Endodermal cell (in vitro differentiated cells): ENCODE results near the gene RNF175. TPM values are rescaled to one million over a fixed set of nuclear protein-coding genes. Genes with fewer than 3 reads are reported as not detected.

Source experiments
- DNase-seq: peaks from one replicate; pipeline ENCODE4 v3.0.0-alpha.2; 2017
- H3K27ac ChIP-seq: 2 replicates; pipeline ENCODE4 v1.5.1; 2013; ENCODE audit warnings: mild to moderate bottlenecking, low read depth, low read length, moderate library complexity
- H3K27me3 ChIP-seq: 2 replicates; pipeline ENCODE4 v1.6.1; 2013; ENCODE audit warnings: mild to moderate bottlenecking, low read length, moderate library complexity; ENCODE audit not compliant: insufficient read depth, control insufficient read depth, poor library complexity, severe bottlenecking
- H3K36me3 ChIP-seq: 2 replicates; pipeline ENCODE4 v1.7.0; 2013; ENCODE audit warnings: mild to moderate bottlenecking, low read length, moderate library complexity; ENCODE audit not compliant: control insufficient read depth, insufficient read depth
- H3K4me1 ChIP-seq: one replicate; pipeline ENCODE4 v1.7.0; 2013; ENCODE audit warnings: low read length; ENCODE audit not compliant: control insufficient read depth, insufficient read depth
- H3K4me3 ChIP-seq: 2 replicates; pipeline ENCODE4 v1.5.1; 2013; ENCODE audit warnings: mild to moderate bottlenecking, low read length, moderate library complexity
- H3K9ac ChIP-seq: 2 replicates; pipeline ENCODE4 v1.6.1; 2013; ENCODE audit warnings: mild to moderate bottlenecking, low read length, moderate library complexity; ENCODE audit not compliant: poor library complexity, severe bottlenecking; ENCODE audit errors: extremely low read depth
- H3K9me3 ChIP-seq: 2 replicates; pipeline ENCODE4 v1.6.1; 2013; ENCODE audit warnings: mild to moderate bottlenecking, low read length, moderate library complexity; ENCODE audit not compliant: control insufficient read depth
- H3K27ac Mint-ChIP-seq: 2 replicates; pipeline ENCODE4 v1.8.0; 2020; ENCODE audit warnings: mixed read lengths
- H3K27me3 Mint-ChIP-seq: 2 replicates; pipeline ENCODE4 v1.8.0; 2021; ENCODE audit warnings: mild to moderate bottlenecking, mixed read lengths; ENCODE audit not compliant: insufficient read depth
- H3K36me3 Mint-ChIP-seq: 2 replicates; pipeline ENCODE4 v1.8.0; 2020; ENCODE audit warnings: low read depth, mixed read lengths
- H3K4me1 Mint-ChIP-seq: 2 replicates; pipeline ENCODE4 v1.8.0; 2020; ENCODE audit warnings: mixed read lengths
- H3K4me3 Mint-ChIP-seq: 2 replicates; pipeline ENCODE4 v1.8.0; 2020; ENCODE audit warnings: mild to moderate bottlenecking, moderate library complexity, mixed read lengths
- H3K9me3 Mint-ChIP-seq: 2 replicates; pipeline ENCODE4 v1.8.0; 2020; ENCODE audit warnings: mild to moderate bottlenecking, mixed read lengths
- CTCF ChIP-seq: fragments of 200-600 bp; sonication (generic); conservative IDR thresholded peaks from 2 replicates; pipeline ENCODE4 v1.5.0; 2021; ENCODE audit warnings: antibody characterized with exemption, mild to moderate bottlenecking
- WGBS, 2 experiments: methylation state at CpG; one replicate each; pipeline versions ENCODE4 v1.1.5 to v1.1.7; 2013; ENCODE audit warnings: missing lambda C conversion rate in 2 of 2, mixed read lengths in 1 of 2; ENCODE audit not compliant: insufficient coverage in 1 of 2, insufficient read length in 1 of 2; 5-methylcytosine and 5-hydroxymethylcytosine counted together
- total RNA-seq, 2 donors: library from RNA; stranded (reverse); fragmentation: NEBNext Ultra II Directional in 1 of 2; extraction: Animal tissue kit (Norgen Biotek cat#: 25700) in 1 of 2; gene quantifications; 2 replicates in 1 of 2; 3 replicates in 1 of 2; pipeline ENCODE4 v1.2.1, GENCODE V29; 2021

The RNF175 gene
- total RNA-seq, 2 donors from 2014 or later = 1.7 to 4.2 TPM

GRCh38 chr4:153748378-153748777 is 11.4 kb downstream of the RNF175 start:
- no peaks in the 10 kb centered on the region for H3K9me3 Mint-ChIP-seq
- 78 to 90% methylated on average over 6 of the region's 6 CpGs for WGBS, 2 experiments
- H3K4me1 ChIP-seq = no peaks in the 10 kb centered on the region
- no peaks in the 10 kb centered on the region for H3K27me3 Mint-ChIP-seq
- no peaks in the 10 kb centered on the region for H3K36me3 Mint-ChIP-seq
- no peak overlapping the region for H3K4me3 ChIP-seq
- no peaks in the 10 kb centered on the region for H3K36me3 ChIP-seq
- no peak overlapping the region for H3K4me3 Mint-ChIP-seq
- no peaks in the 10 kb centered on the region for H3K4me1 Mint-ChIP-seq
- no peaks in the 10 kb centered on the region for H3K27me3 ChIP-seq
- no peak for TF ChIP-seq CTCF
- H3K27ac ChIP-seq = no peak overlapping the region
- no peak overlapping the region for H3K27ac Mint-ChIP-seq
- H3K9me3 ChIP-seq = no peaks in the 10 kb centered on the region
- DNase-seq = peak; percentile 34
- H3K9ac ChIP-seq = no peak overlapping the region

- H3K9ac ChIP-seq = no peak overlapping the region
- no peak for DNase-seq
- no peaks in the 10 kb centered on the region for H3K4me1 ChIP-seq
- H3K4me1 Mint-ChIP-seq = no peaks in the 10 kb centered on the region
- no peak overlapping the region for H3K27ac ChIP-seq
- H3K4me3 ChIP-seq = no peak overlapping the region
- H3K9me3 Mint-ChIP-seq = no peaks in the 10 kb centered on the region
- H3K9me3 ChIP-seq = no peaks in the 10 kb centered on the region
- no peaks in the 10 kb centered on the region for H3K36me3 Mint-ChIP-seq
- no peaks in the 10 kb centered on the region for H3K27me3 ChIP-seq
- H3K4me3 Mint-ChIP-seq = no peak overlapping the region
- no peaks in the 10 kb centered on the region for H3K27me3 Mint-ChIP-seq
- no peaks in the 10 kb centered on the region for H3K36me3 ChIP-seq
- no peak for TF ChIP-seq CTCF
- H3K27ac Mint-ChIP-seq = no peak overlapping the region
- WGBS, 2 experiments = 97 to 100% methylated on average over 2 to 4 of the region's 4 CpGs
Measured at GRCh38 chr4:153747406-153747955, 12.3 kb downstream of the RNF175 start.

GRCh38 chr4:153745651-153746050 is 14.2 kb downstream of the RNF175 start:
- Histone ChIP-seq H3K9me3 (peaks cover 5% of the 10 kb centered on the region), H3K9ac (no peak overlapping the region), H3K4me1 (no peaks in the 10 kb centered on the region), H3K4me3 (no peak overlapping the region), H3K36me3 (no peaks in the 10 kb centered on the region), H3K27ac (no peak overlapping the region), H3K27me3 (no peaks in the 10 kb centered on the region)
- no peaks in the 10 kb centered on the region for H3K36me3 Mint-ChIP-seq
- H3K27me3 Mint-ChIP-seq = no peaks in the 10 kb centered on the region
- no peak overlapping the region for H3K27ac Mint-ChIP-seq
- DNase-seq = no peak
- no peak for TF ChIP-seq CTCF
- no peak overlapping the region for H3K4me3 Mint-ChIP-seq
- peaks cover 9% of the 10 kb centered on the region for H3K9me3 Mint-ChIP-seq
- H3K4me1 Mint-ChIP-seq = no peaks in the 10 kb centered on the region
